ENCODE measurements around the gene KLHL3. TPM values are rescaled to one million over a fixed set of nuclear protein-coding genes. Genes with fewer than 3 reads are reported as not detected.

Gene KLHL3
- total RNA-seq, 2 experiments from 2014 or later, result 9.2 to 10.8 TPM

DNA sequence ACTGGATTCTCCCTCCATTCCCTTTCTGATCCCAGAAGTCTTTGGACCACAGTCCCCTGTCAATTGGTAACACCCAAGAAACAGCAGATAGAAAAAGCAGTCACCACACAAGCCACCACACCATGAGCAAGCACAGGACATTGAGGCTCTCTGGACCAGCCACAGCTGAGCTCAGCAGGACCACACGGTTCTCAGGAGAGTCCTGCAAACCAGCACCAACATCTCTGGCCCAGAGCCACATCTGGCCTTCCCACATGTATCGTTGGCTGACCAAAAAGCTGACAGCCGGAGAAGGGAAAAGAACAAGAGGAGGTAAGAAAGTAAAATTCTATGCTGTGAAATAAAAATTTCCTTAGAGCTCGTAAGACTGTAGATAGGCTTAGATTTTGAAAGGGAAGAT lies 56.7 kb downstream of the KLHL3 start:
- Mint-ChIP-seq H3K4me1 (no peaks in the 10 kb centered on the region), H3K36me3 (peaks cover 7% of the 10 kb centered on the region), H3K27me3 (no peaks in the 10 kb centered on the region), H3K9me3 (no peaks in the 10 kb centered on the region), H3K27ac (no peak overlapping the region), H3K4me3 (no peak overlapping the region)
- DNase-seq, result no peak

DNA sequence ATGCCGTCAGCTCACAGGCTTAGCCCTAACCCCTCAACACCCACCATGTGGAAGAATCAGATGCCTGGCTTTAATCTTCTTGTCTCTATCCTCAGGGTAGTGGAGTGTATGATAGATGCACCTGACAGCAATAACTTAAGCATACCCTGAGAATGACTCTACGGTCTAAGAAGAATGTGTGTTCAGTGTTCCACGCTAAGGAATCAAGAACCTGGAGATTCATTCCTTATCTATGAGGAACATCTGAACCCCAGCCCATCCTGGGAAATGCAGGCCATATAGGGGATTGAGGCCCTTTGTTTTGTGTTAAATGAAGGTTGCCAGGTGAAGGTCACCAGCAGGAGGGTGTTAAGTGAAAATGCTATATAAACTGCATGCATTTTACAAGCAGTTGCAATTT lies 63.0 kb downstream of the KLHL3 start:
- H3K4me1 Mint-ChIP-seq, result no peaks in the 10 kb centered on the region
- no peak overlapping the region for H3K4me3 Mint-ChIP-seq
- no peaks in the 10 kb centered on the region for H3K9me3 Mint-ChIP-seq
- H3K27me3 Mint-ChIP-seq, result no peaks in the 10 kb centered on the region
- H3K36me3 Mint-ChIP-seq, result peaks cover 5% of the 10 kb centered on the region
- no peak for DNase-seq
- no peak overlapping the region for H3K27ac Mint-ChIP-seq

DNA sequence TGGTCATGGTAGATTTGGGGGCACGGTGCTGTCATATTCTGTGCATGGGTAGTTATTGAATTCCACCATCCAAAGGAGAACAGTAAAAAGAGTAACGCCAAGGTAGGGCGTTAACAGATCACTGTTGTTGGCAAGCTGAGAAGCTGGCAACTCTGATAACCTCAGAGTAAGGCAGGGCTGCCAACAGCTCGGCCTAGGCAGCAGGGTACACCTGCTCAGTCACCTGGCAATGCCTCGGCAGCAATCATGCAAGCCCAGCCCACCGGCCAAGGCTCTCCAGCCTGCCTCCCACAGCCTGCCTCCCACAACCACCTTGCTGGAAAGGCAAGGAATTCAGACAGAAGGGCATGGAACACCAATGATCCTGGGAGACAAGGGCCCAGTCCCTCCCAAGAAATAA lies 63.9 kb downstream of the KLHL3 start:
- Mint-ChIP-seq H3K4me3 (no peak overlapping the region), H3K9me3 (no peaks in the 10 kb centered on the region), H3K27ac (no peak overlapping the region), H3K4me1 (no peaks in the 10 kb centered on the region), H3K36me3 (peaks cover 4% of the 10 kb centered on the region), H3K27me3 (no peaks in the 10 kb centered on the region)
- no peak for DNase-seq

DNA sequence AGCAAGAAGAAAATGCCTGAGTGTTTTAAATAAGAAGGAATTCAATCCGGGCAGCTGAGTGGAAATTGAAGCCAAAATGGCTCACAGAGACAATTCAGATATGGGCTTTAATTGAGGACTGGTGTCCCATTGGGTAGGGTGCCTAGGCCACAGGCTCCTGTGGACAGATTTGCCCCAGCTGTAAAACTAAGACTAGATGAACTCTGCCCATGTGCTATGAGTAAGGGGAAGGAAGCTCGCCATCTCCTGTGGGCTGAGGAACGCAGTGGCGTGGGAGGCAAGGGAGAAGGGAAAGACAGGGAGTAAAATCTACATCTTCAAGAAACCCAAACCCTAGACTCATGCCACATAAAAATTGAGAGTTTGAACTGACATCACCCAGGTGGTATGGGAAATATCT lies 66.1 kb downstream of the KLHL3 start:
- no peak overlapping the region for H3K4me3 Mint-ChIP-seq
- peaks cover 14% of the 10 kb centered on the region for H3K4me1 Mint-ChIP-seq
- H3K9me3 Mint-ChIP-seq, result no peaks in the 10 kb centered on the region
- H3K27me3 Mint-ChIP-seq, result no peaks in the 10 kb centered on the region
- peaks cover 4% of the 10 kb centered on the region for H3K36me3 Mint-ChIP-seq
- H3K27ac Mint-ChIP-seq, result no peak overlapping the region
- DNase-seq, result no peak

DNA sequence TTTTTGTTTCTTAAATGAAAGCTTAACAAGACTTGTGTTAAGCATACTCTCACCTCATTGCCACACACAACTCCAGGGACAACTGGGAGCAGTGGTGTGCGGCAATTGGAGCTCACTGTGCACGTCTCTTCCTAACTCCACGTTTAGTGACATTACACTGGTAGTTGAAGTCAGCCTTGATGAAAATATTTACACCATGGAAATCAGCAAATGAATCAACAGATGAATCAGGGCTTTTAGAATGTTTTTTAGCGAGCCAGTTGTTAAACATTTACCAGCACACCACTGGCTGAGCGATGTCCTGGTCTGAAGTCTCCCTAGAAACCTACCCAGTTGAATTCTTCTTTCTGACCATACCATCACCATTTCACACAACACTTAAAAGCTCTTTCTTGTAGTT lies 67.3 kb downstream of the KLHL3 start:
- DNase-seq, result no peak
- Mint-ChIP-seq H3K27me3 (no peaks in the 10 kb centered on the region), H3K27ac (no peak overlapping the region), H3K9me3 (no peaks in the 10 kb centered on the region), H3K4me1 (peaks cover 14% of the 10 kb centered on the region), H3K36me3 (peaks cover 4% of the 10 kb centered on the region), H3K4me3 (no peak overlapping the region)

DNA sequence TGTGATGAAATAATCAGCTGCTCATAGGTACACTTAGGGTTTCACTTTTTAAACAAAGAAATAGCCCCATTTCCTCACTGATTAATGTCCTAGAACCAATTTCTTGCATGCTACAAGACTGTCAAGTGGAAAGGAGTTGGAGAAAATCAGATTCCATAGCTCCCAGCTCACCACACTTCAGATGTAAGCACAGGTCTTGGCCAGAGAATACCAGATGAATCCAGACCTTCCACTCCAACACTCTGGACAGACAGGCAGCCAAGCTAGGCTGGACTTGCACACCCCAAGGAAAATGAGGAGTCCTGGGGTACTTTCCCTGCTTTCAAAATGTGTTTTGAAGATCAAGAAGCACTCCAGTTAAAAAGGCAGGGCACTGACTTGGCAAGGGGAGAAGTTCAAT lies 68.5 kb downstream of the KLHL3 start:
- DNase-seq, result no peak
- Mint-ChIP-seq H3K4me3 (no peak overlapping the region), H3K27me3 (no peaks in the 10 kb centered on the region), H3K4me1 (peaks cover 17% of the 10 kb centered on the region), H3K27ac (no peak overlapping the region), H3K36me3 (peaks cover 4% of the 10 kb centered on the region), H3K9me3 (no peaks in the 10 kb centered on the region)

DNA sequence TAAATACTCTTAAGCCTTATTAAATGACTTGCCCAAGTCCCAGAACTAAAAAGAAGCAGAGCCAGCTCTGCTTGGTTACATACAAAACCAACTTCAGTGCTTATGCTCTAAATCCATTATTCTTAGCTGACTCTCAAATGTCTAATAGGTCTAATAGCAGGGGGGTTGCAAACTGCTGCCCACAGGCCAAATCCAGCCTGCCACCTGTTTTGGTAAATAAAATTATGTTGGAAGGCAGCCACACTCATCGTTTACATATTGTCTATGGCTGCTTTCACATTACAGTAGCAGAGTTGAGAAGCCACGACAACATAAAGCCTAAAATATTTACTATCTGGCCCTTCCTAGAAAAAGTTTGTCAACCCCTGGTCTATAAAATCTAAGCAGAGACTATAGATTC lies 69.0 kb downstream of the KLHL3 start:
- peaks cover 20% of the 10 kb centered on the region for H3K4me1 Mint-ChIP-seq
- H3K27me3 Mint-ChIP-seq, result no peaks in the 10 kb centered on the region
- DNase-seq, result no peak
- H3K36me3 Mint-ChIP-seq, result peaks cover 4% of the 10 kb centered on the region
- H3K9me3 Mint-ChIP-seq, result no peaks in the 10 kb centered on the region
- no peak overlapping the region for H3K27ac Mint-ChIP-seq
- no peak overlapping the region for H3K4me3 Mint-ChIP-seq

DNA sequence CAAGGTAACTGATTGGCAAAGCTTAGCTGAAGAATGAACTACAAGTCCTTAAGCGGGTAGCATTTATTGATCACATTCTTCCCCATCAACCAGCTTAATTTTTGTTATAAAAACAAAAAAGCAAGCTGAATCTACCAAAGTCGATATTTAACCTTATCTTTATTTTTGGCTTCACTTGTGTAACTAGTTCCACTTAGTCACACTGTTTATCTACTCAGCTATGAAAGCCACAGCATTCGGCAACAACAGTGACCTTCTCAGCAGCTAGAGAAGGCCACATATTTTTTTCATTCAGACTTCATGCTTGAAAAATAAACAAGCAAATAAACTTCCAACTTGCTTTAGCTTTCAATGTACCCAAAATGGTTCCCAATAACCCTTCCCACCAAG lies 69.4 kb downstream of the KLHL3 start:
- Mint-ChIP-seq H3K9me3 (no peaks in the 10 kb centered on the region), H3K27ac (peak overlapping the region; percentile 31), H3K4me3 (no peak overlapping the region), H3K4me1 (peaks cover 23% of the 10 kb centered on the region), H3K27me3 (no peaks in the 10 kb centered on the region), H3K36me3 (peaks cover 2% of the 10 kb centered on the region)
- no peak for DNase-seq

DNA sequence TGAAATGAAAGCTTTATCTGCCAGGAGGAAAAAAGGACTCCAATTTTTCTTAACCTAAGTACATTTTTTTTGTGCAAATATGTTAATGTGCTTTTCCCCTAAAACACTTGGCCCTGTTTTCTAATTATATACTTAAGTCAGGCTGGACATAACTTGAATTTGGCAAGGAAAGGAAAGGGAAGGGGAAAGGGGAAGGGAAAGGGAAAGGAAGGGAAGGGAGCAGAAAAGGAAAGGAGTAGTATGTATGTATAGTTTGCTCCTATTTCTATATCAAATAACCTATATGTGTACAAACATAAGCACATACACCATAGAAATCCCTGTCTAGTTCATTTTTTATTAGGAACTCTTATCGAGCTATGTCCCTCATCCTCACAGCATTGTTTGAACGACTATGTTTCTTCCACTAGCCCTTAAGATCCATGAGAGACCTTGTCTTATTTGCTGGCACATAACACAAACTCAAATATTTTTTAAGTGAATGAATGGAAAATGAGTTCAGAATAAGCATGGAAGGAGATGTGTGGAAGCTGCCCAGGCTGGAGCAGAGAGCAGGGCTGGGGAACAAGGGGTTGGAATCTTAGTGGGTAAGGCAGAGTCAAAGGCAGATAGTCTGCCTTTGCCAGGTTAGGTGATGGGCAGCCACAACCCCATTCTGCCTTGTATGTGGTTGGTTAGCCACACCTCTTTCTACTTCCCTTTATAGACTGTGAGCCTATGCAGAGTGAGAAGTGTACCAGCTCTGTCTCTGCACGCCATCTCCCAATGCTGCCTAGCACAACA lies 70.0 kb downstream of the KLHL3 start:
- Mint-ChIP-seq H3K27ac (peak overlapping the region; percentile 31), H3K4me1 (peaks cover 24% of the 10 kb centered on the region), H3K36me3 (no peaks in the 10 kb centered on the region), H3K27me3 (no peaks in the 10 kb centered on the region), H3K4me3 (no peak overlapping the region), H3K9me3 (no peaks in the 10 kb centered on the region)
- DNase-seq, result peak; percentile 26

DNA sequence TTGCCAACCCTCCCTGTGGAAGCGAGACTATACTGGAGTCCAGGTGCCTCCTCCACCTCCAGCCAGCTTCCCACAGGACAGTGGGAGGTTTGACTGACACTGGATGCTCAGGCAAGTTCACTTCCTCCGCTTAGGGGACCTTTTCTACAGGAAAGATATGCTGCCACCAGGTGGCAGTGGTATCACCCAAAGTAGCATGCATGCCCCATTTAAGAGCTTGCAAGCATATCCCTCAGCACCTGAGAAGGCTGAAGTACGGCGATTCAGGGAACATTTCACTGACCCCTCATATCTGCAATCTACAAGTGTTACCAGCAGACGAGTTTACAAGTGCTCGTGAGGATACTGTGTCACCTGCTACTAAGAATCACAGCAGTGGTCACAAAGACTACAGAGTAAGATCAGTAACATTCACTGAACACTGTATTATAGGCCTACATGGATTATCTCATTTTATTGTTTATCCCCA lies 75.5 kb downstream of the KLHL3 start:
- no peaks in the 10 kb centered on the region for H3K27me3 Mint-ChIP-seq
- peaks cover 2% of the 10 kb centered on the region for H3K36me3 Mint-ChIP-seq
- H3K4me1 Mint-ChIP-seq, result peaks cover 14% of the 10 kb centered on the region
- peak; percentile 61 for DNase-seq
- no peak overlapping the region for H3K4me3 Mint-ChIP-seq
- no peak overlapping the region for H3K27ac Mint-ChIP-seq
- no peaks in the 10 kb centered on the region for H3K9me3 Mint-ChIP-seq

DNA sequence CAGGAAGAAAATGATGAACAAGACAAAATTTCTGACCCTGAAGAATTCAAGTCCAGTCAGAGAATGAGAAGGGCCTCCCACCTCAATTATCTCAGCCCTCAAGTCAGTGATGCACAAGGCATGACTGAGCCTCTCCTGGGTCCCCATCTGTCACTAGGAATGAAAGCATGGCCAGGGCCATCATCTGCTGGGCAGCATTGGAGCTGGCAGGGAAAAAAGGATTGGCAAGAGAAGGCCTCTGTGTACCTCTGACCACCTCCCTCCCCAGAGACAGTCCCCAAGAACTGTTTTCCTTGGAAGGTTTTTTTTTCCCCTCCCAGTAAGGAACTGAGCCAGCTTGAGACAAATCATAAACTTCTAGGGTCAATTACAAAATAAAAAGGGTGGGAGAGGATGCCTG lies 76.7 kb downstream of the KLHL3 start:
- peaks cover 18% of the 10 kb centered on the region for H3K4me1 Mint-ChIP-seq
- no peak overlapping the region for H3K4me3 Mint-ChIP-seq
- H3K27ac Mint-ChIP-seq, result no peak overlapping the region
- no peak for DNase-seq
- no peaks in the 10 kb centered on the region for H3K27me3 Mint-ChIP-seq
- no peaks in the 10 kb centered on the region for H3K9me3 Mint-ChIP-seq
- peaks cover 2% of the 10 kb centered on the region for H3K36me3 Mint-ChIP-seq

DNA sequence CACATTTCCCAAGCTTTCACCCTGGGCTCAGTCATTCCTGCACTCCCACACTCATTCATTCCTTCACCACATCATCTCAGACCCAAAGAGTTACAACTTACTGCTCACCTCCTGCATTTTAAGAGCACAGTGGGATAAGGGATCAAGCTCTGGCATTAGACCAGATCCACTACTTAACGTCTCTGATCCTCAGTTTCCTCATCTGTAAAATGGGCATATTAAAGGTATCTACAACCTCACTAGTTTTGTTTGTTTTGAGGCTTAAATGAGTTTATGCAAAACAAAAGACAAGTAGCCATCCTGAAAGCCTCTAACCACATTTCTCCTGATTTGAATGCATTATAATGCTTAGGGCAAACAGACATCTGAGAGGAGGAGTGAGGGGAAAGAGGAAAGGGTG lies 77.6 kb downstream of the KLHL3 start:
- H3K4me1 Mint-ChIP-seq, result peaks cover 18% of the 10 kb centered on the region
- H3K4me3 Mint-ChIP-seq, result no peak overlapping the region
- DNase-seq, result no peak
- peaks cover 2% of the 10 kb centered on the region for H3K36me3 Mint-ChIP-seq
- H3K27ac Mint-ChIP-seq, result no peak overlapping the region
- H3K27me3 Mint-ChIP-seq, result no peaks in the 10 kb centered on the region
- no peaks in the 10 kb centered on the region for H3K9me3 Mint-ChIP-seq

DNA sequence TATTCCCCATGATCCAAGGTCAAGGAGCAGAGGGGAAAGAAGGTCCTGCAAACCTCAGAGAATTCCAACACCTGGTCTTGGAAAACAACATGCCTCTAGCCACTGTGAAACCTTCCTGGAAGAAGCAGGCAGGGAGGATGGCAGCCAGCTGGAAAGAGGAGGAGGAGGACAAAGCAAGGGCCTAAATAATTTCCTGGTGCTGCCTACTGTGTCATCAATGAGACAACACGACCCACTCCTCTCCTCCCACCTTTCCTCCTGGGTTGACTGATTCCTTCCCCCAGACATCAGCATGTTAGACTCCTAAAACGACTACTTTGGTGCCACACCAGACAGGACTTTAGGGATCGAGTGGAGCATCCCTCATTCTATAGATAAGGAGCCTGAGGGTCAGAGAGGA lies 78.8 kb downstream of the KLHL3 start:
- H3K27ac Mint-ChIP-seq, result no peak overlapping the region
- peaks cover 13% of the 10 kb centered on the region for H3K4me1 Mint-ChIP-seq
- peaks cover 2% of the 10 kb centered on the region for H3K36me3 Mint-ChIP-seq
- DNase-seq, result no peak
- no peaks in the 10 kb centered on the region for H3K9me3 Mint-ChIP-seq
- H3K27me3 Mint-ChIP-seq, result no peaks in the 10 kb centered on the region
- H3K4me3 Mint-ChIP-seq, result no peak overlapping the region

DNA sequence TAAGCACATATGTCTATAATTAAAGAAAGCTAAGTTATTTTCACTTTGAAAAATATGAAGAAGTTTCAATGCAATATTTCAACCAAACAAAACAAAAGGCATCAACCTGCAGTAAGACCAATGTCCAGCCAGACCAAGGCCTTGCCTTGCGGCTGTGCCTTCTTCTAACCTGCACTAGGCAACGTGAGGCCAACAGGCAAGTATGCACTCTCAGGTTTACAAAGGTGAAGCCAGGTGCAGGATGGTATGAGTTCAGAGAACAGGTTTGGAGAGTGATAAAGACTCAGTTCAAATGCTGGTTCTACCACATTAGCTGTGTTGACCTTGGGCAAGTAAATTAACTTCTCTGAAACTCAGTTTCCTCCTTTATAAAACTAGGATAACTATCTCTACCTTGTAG lies 79.3 kb downstream of the KLHL3 start:
- no peaks in the 10 kb centered on the region for H3K27me3 Mint-ChIP-seq
- no peak overlapping the region for H3K4me3 Mint-ChIP-seq
- H3K4me1 Mint-ChIP-seq, result peaks cover 10% of the 10 kb centered on the region
- no peak for DNase-seq
- H3K36me3 Mint-ChIP-seq, result peaks cover 2% of the 10 kb centered on the region
- no peak overlapping the region for H3K27ac Mint-ChIP-seq
- no peaks in the 10 kb centered on the region for H3K9me3 Mint-ChIP-seq

DNA sequence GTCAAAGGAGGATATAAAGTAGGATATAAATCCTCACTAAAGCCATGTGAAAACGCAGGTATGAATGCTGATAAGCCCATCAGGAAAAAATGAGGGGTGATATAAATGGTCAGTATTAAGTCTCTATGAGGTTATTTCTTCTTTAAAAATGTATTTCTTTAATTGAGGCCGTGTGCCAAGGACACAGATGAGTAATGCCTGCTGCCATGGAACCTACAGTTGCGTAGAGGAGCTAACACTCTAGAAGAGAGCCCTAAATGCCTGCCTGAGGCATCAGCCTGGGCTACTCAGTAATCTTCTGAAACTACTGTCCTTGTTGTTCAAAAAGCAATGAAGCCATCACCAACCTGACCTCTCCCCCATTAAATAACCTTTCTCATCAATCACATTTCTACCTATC lies 84.9 kb downstream of the KLHL3 start:
- H3K27ac Mint-ChIP-seq, result no peak overlapping the region
- peaks cover 4% of the 10 kb centered on the region for H3K4me1 Mint-ChIP-seq
- no peak overlapping the region for H3K4me3 Mint-ChIP-seq
- no peaks in the 10 kb centered on the region for H3K9me3 Mint-ChIP-seq
- peaks cover 7% of the 10 kb centered on the region for H3K36me3 Mint-ChIP-seq
- no peak for DNase-seq
- H3K27me3 Mint-ChIP-seq, result no peaks in the 10 kb centered on the region

DNA sequence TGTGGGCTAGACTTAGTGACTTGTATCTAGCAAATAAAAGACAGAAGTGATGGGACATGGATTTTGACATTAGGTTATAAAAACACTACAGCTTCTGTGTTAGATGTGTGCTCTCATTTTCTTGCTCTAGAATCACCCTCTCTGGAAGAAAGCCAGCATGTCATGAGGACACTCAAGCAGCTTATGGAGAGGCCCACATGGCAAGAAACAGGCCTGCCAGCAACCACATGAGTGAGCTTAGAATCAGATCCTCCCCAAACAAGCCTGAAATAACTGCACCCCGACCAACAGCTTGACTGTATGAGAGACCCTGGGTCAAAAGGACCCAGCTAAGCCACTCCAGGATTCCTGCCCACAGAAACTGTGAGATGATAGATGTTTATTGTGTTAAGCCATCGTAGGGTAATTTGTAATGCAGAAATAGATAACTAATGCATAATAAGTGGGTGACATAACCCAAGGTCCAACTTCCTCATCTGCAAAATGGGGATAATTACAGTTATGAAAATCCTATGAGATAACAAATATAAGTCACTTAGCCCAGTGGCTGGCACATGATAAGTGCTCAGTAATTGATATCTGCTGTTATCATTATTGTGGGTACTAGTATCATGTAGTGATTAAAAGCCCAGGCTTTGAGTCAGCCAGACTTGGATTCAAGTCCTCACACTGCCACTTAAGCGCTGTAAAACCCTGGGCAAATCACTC lies 86.5 kb downstream of the KLHL3 start:
- Mint-ChIP-seq H3K9me3 (peaks cover 3% of the 10 kb centered on the region), H3K4me1 (peaks cover under 1% of the 10 kb centered on the region), H3K4me3 (no peak overlapping the region), H3K27me3 (no peaks in the 10 kb centered on the region), H3K36me3 (peaks cover 12% of the 10 kb centered on the region), H3K27ac (no peak overlapping the region)
- DNase-seq, result no peak
